Astrocyte (in vitro differentiated cells and primary cell): Measurements from ENCODE around the gene NUP214. TPM values are rescaled to one million over a fixed set of nuclear protein-coding genes. Genes with fewer than 3 reads are reported as not detected.

Source experiments
- DNase-seq: peaks from one replicate; pipeline ENCODE4 v3.0.0-alpha.2; 2010; ENCODE audit warnings: low read depth
- FAIRE-seq: peaks from 2 replicates; lab custom pipeline; 2011; peaks lifted over from hg19 to GRCh38; lab: Jason Lieb, UNC
- H2AFZ ChIP-seq: 2 replicates; pipeline ENCODE4 v1.6.0; 2012; ENCODE audit warnings: low read depth, low read length, inconsistent platforms
- H3K27ac ChIP-seq: 2 replicates; pipeline ENCODE4 v1.5.1; 2011; ENCODE audit warnings: low read depth, low read length, inconsistent platforms
- H3K27me3 ChIP-seq: 2 replicates; pipeline ENCODE4 v1.6.0; 2011; ENCODE audit warnings: low read length, inconsistent platforms; ENCODE audit not compliant: insufficient read depth
- H3K36me3 ChIP-seq: 2 replicates; pipeline ENCODE4 v1.5.1; 2011; ENCODE audit warnings: low read length, inconsistent platforms; ENCODE audit not compliant: insufficient read depth
- H3K4me1 ChIP-seq: 2 replicates; pipeline ENCODE4 v1.5.1; 2011; ENCODE audit warnings: low read length, inconsistent platforms; ENCODE audit not compliant: insufficient read depth
- H3K4me2 ChIP-seq: 2 replicates; pipeline ENCODE4 v1.6.0; 2012; ENCODE audit warnings: low read length, inconsistent platforms
- H3K4me3 ChIP-seq: 2 replicates; pipeline ENCODE4 v1.5.1; 2011; ENCODE audit warnings: low read depth, mild to moderate bottlenecking, low read length, inconsistent platforms; ENCODE audit not compliant: insufficient read depth
- H3K79me2 ChIP-seq: 2 replicates; pipeline ENCODE4 v1.6.0; 2012; ENCODE audit warnings: mild to moderate bottlenecking, low read length, inconsistent platforms; ENCODE audit not compliant: insufficient read depth
- H3K9ac ChIP-seq: 2 replicates; pipeline ENCODE4 v1.6.0; 2012; ENCODE audit warnings: mild to moderate bottlenecking, low read length, inconsistent platforms
- H3K9me3 ChIP-seq: 2 replicates; pipeline ENCODE4 v1.5.1; 2012; ENCODE audit warnings: low read depth, mild to moderate bottlenecking, low read length, inconsistent platforms; ENCODE audit not compliant: insufficient read depth
- H4K20me1 ChIP-seq: 2 replicates; pipeline ENCODE4 v1.6.0; 2012; ENCODE audit warnings: low read length, inconsistent platforms; ENCODE audit not compliant: insufficient read depth
- H3K27ac Mint-ChIP-seq: one replicate; pipeline ENCODE4 v1.8.0; 2021; ENCODE audit warnings: mild to moderate bottlenecking, mixed read lengths; ENCODE audit not compliant: unreplicated experiment
- H3K27me3 Mint-ChIP-seq: one replicate; pipeline ENCODE4 v1.8.0; 2021; ENCODE audit warnings: low read depth, mixed read lengths; ENCODE audit not compliant: unreplicated experiment
- H3K36me3 Mint-ChIP-seq: one replicate; pipeline ENCODE4 v1.8.0; 2021; ENCODE audit warnings: low read depth, mixed read lengths; ENCODE audit not compliant: unreplicated experiment
- H3K4me1 Mint-ChIP-seq: one replicate; pipeline ENCODE4 v1.8.0; 2021; ENCODE audit warnings: low read depth, mixed read lengths; ENCODE audit not compliant: unreplicated experiment
- H3K4me3 Mint-ChIP-seq: one replicate; pipeline ENCODE4 v1.8.0; 2021; ENCODE audit warnings: mild to moderate bottlenecking, moderate library complexity, mixed read lengths; ENCODE audit not compliant: unreplicated experiment
- H3K9me3 Mint-ChIP-seq: one replicate; pipeline ENCODE4 v1.8.0; 2021; ENCODE audit warnings: mild to moderate bottlenecking, mixed read lengths; ENCODE audit not compliant: unreplicated experiment
- CTCF ChIP-seq: IDR thresholded peaks from 2 replicates; pipeline ENCODE4 v1.5.1; 2011; ENCODE audit warnings: low read depth, mild to moderate bottlenecking, inconsistent platforms, low read length, moderate library complexity; ENCODE audit not compliant: insufficient read depth
- EZH2 ChIP-seq: IDR thresholded peaks from 2 replicates; pipeline ENCODE4 v1.6.1; 2012; ENCODE audit warnings: mild to moderate bottlenecking, low read length, inconsistent platforms; ENCODE audit not compliant: insufficient read depth
- total RNA-seq: library from RNA; stranded (reverse); gene quantifications from 2 replicates; pipeline ENCODE4 v1.2.1, GENCODE V29; 2021

The NUP214 gene
- total RNA-seq, 1 donor from 2014 or later, result 30.5 TPM

DNA sequence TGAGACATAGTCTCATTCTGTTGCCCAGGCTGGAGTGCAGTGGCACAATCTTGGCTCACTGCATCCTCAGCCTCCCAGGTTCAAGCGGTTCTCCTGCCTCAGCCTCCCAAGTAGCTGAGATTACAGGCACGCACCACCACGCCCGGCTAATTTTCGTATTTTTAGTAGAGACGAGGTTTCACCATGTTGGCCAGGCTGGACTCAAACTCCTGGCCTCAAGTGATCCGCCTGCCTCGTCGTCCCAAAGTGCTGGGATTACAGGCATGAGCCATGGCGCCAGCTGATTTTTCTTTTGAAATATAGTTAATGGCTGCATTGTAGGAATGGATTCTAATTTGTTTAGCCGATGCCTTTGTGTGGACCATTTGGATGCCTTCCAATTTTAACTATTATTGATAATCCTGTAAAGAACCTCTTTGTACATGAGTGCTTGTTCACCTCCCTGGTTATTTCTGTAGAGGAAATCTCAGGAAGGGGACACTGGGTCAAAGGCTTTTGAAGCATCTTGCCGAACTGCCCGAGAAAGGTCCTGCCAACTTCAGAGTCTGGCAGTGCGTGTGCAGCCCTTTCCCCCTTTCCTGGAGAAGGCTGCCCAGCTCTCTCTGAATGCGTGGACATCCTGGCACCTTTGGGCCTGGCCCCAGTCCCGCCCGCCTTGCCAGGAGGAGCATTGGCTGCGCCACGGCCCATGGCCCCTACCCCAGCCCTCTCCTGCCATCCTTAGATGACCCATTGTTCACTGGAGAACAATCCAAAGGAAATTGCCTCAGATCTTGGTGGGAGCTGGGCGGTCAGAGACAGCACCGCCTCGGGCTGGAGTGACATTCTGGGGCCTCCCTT lies 8.9 kb upstream of the NUP214 start:
- Histone ChIP-seq H3K27ac (no peak overlapping the region), H3K4me1 (peaks cover 8% of the 10 kb centered on the region), H3K79me2 (no peaks in the 10 kb centered on the region), H3K4me3 (no peak overlapping the region), H3K9ac (no peak overlapping the region), H2AFZ (peak overlapping the region; percentile 50), H3K9me3 (no peaks in the 10 kb centered on the region), H3K4me2 (no peak overlapping the region), H3K36me3 (no peaks in the 10 kb centered on the region), H4K20me1 (no peaks in the 10 kb centered on the region), H3K27me3 (no peaks in the 10 kb centered on the region)
- TF ChIP-seq CTCF (no peak), EZH2 (no peak)
- H3K36me3 Mint-ChIP-seq, result no peaks in the 10 kb centered on the region
- H3K4me3 Mint-ChIP-seq, result no peak overlapping the region
- H3K4me1 Mint-ChIP-seq, result peaks cover 9% of the 10 kb centered on the region
- no peak overlapping the region for H3K27ac Mint-ChIP-seq
- DNase-seq, result no peak
- no peaks in the 10 kb centered on the region for H3K9me3 Mint-ChIP-seq
- H3K27me3 Mint-ChIP-seq, result peaks cover 3% of the 10 kb centered on the region
- FAIRE-seq, result no peak

- Histone ChIP-seq H4K20me1 (no peaks in the 10 kb centered on the region), H3K36me3 (no peaks in the 10 kb centered on the region), H3K27ac (no peak overlapping the region), H3K4me1 (peaks cover 8% of the 10 kb centered on the region), H3K4me3 (no peak overlapping the region), H3K9ac (no peak overlapping the region), H2AFZ (peak overlapping the region; percentile 50), H3K9me3 (no peaks in the 10 kb centered on the region), H3K27me3 (no peaks in the 10 kb centered on the region), H3K4me2 (no peak overlapping the region), H3K79me2 (no peaks in the 10 kb centered on the region)
- H3K9me3 Mint-ChIP-seq, result no peaks in the 10 kb centered on the region
- FAIRE-seq (no peak), DNase-seq (no peak)
- no peak overlapping the region for H3K4me3 Mint-ChIP-seq
- peaks cover 9% of the 10 kb centered on the region for H3K4me1 Mint-ChIP-seq
- H3K36me3 Mint-ChIP-seq, result no peaks in the 10 kb centered on the region
- H3K27ac Mint-ChIP-seq, result no peak overlapping the region
- peaks cover 3% of the 10 kb centered on the region for H3K27me3 Mint-ChIP-seq
- TF ChIP-seq EZH2, result no peak
- no peak for TF ChIP-seq CTCF
Observed at GRCh38 chr9:131117121-131117761, 8.1 kb upstream of the NUP214 start.
